Tibial nerve (tissue), 4 donors: ENCODE data around the gene ABCC10. TPM values are rescaled to one million over a fixed set of nuclear protein-coding genes. Genes with fewer than 3 reads are reported as not detected.

Experiments used
- DNase-seq, 2 donors: peaks; one replicate each; pipeline ENCODE4 v3.0.0-alpha.2; 2019; ENCODE audit warnings: low spot score in 2 of 2
- H3K27ac ChIP-seq, 4 donors: fragments of 200-600 bp; sonication (generic) in 3 of 4; one replicate each; pipeline ENCODE4 v1.5.1; 2017 to 2019; ENCODE audit warnings: mild to moderate bottlenecking in 1 of 4
- H3K27me3 ChIP-seq, 2 donors: fragments of 200-600 bp; sonication (generic) in 1 of 2; one replicate each; pipeline versions ENCODE4 v1.5.1 to v1.6.0; 2017 to 2019
- H3K36me3 ChIP-seq, 3 donors: fragments of 200-600 bp; sonication (generic); one replicate each; pipeline ENCODE4 v1.5.1; 2018 to 2019
- H3K4me1 ChIP-seq, 4 donors: fragments of 200-600 bp; sonication (generic) in 3 of 4; one replicate each; pipeline ENCODE4 v1.5.1; 2017 to 2019
- H3K4me3 ChIP-seq, 4 donors: fragments of 200-600 bp; sonication (generic) in 3 of 4; one replicate each; pipeline ENCODE4 v1.5.1; 2017 to 2019; ENCODE audit warnings: mild to moderate bottlenecking in 1 of 4, moderate library complexity in 1 of 4
- H3K9me3 ChIP-seq, 4 donors: fragments of 200-600 bp; sonication (generic) in 3 of 4; one replicate each; pipeline ENCODE4 v1.5.1; 2017 to 2019
- EP300 ChIP-seq, 2 donors: sonication (generic); formaldehyde crosslinking; IDR thresholded peaks; one replicate each; pipeline ENCODE4 v1.6.1; 2017; ENCODE audit warnings: antibody characterized with exemption in 2 of 2, mild to moderate bottlenecking in 1 of 2
- POLR2A ChIP-seq, 2 donors: fragments of 450-650 bp; IDR thresholded peaks; one replicate each; pipeline ENCODE4 v1.6.1; 2017; ENCODE audit warnings: antibody characterized with exemption in 2 of 2, mild to moderate bottlenecking in 2 of 2, moderate library complexity in 2 of 2
- WGBS, 2 donors: methylation state at CpG; one replicate each; pipeline ENCODE4 v1.1.5; 2018; 5-methylcytosine and 5-hydroxymethylcytosine counted together
- total RNA-seq, 4 donors: library from RNA; depleted of rRNA; stranded (reverse); fragments of >200 nt; gene quantifications; one replicate each; pipeline ENCODE4 v1.1.0, GENCODE V29; 2016
- TF ChIP-seq, protein P1 (sequence below), 5 experiments: fragments of 200-600 bp in 3 of 5; fragments of 450-650 bp in 2 of 5; sonication (generic) in 3 of 5; IDR thresholded peaks; one replicate each; pipeline ENCODE4 v1.5.1; 2016 to 2019; ENCODE audit warnings: antibody characterized with exemption in 5 of 5, mild to moderate bottlenecking in 3 of 5, moderate library complexity in 2 of 5

ABCC10 gene
- total RNA-seq, 4 donors from 2014 or later = 14.9 to 35.9 (median 27.1) TPM

DNA sequence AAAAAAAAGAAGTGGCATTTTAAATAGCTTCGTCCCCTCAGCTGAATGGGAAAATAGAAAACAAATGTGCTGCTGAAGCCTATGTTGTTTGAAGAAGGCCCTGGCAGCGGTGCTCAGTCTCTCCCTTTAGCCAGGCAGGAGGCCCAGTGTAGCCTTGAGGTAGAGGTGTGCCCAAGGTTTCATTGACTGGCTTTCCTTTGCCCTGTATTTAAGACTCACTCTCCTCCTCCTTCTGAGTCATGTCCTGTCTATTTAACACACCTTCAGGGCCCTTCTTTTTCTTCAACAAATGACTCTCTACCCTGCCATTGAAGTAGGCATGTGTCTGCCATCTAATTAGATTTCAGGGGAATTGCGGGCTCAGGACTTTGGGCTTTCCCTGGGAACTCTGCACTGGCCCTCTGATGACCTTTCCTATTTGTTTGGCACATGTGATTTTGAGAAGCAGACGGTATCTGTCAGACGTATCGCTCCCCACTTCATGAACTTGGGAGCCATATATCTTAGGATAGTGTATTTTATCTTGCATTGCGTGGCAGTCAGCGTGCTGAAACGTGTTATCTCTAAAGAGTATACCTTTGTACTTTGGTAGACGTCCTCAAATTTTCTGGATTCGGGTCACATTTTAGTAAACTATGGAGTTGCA lies 54.4 kb downstream of the ABCC10 start:
- H3K4me3 ChIP-seq = no peak overlapping the region
- H3K36me3 ChIP-seq = peaks cover 0 to 16% (median 0%) of the 10 kb centered on the region in 3 donors
- TF ChIP-seq, protein P1, sequence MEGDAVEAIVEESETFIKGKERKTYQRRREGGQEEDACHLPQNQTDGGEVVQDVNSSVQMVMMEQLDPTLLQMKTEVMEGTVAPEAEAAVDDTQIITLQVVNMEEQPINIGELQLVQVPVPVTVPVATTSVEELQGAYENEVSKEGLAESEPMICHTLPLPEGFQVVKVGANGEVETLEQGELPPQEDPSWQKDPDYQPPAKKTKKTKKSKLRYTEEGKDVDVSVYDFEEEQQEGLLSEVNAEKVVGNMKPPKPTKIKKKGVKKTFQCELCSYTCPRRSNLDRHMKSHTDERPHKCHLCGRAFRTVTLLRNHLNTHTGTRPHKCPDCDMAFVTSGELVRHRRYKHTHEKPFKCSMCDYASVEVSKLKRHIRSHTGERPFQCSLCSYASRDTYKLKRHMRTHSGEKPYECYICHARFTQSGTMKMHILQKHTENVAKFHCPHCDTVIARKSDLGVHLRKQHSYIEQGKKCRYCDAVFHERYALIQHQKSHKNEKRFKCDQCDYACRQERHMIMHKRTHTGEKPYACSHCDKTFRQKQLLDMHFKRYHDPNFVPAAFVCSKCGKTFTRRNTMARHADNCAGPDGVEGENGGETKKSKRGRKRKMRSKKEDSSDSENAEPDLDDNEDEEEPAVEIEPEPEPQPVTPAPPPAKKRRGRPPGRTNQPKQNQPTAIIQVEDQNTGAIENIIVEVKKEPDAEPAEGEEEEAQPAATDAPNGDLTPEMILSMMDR (IDR thresholded peaks at IDR 0.05) = no peak
- TF ChIP-seq EP300 (IDR thresholded peaks at IDR 0.05) (no peak), POLR2A (IDR thresholded peaks at IDR 0.05) (no peak)
- DNase-seq = no peak
- no peaks in the 10 kb centered on the region for H3K9me3 ChIP-seq
- H3K4me1 ChIP-seq = peaks cover 0 to 47% (median 12%) of the 10 kb centered on the region in 4 donors
- no peaks in the 10 kb centered on the region for H3K27me3 ChIP-seq
- 88% methylated on average over 11 of the region's 11 CpGs for WGBS, 2 donors
- H3K27ac ChIP-seq = no peak overlapping the region

DNA sequence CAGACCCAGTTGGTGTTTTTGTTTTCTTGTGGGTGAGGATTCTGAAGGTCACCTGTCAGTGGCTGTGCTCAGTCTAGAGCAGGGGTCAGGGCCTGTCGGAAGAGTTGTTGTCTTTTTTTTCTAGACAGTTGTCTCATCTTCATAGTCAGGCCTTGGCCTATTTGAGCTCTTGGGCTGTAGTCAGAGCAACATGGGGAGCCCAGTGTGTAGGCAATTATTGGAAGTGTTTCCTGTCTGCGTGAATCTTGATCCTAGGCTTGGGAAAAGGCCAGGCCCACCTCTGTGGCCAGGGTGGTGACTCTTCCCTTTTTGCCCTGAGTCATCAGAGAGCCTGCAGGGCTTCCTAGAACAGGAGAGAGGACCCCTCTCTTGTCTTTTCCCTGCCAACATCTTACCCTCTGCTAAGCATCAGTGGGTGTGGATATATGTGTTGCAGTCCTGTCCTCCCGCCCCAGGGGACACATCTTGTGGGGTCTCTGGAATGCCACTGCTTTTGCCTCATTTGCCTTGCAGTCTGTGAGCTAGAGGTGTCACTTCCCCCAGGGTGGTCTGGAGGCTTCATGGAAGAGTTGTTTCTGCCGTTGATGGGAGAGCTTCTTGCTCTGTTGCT lies 61.4 kb downstream of the ABCC10 start:
- H3K4me3 ChIP-seq = no peak overlapping the region
- peak overlapping the region in 3 of 4 donors; percentile 53 to 86 (median 61) for H3K27ac ChIP-seq
- DNase-seq = no peak
- H3K9me3 ChIP-seq = no peaks in the 10 kb centered on the region
- TF ChIP-seq POLR2A (IDR thresholded peaks at IDR 0.05) = no peak
- TF ChIP-seq, protein P1 (IDR thresholded peaks at IDR 0.05) = no peak
- TF ChIP-seq EP300 (IDR thresholded peaks at IDR 0.05) = no peak
- H3K36me3 ChIP-seq = peaks cover 0 to 6% (median 0%) of the 10 kb centered on the region in 3 donors
- peaks cover 0 to 23% (median 14%) of the 10 kb centered on the region in 4 donors for H3K4me1 ChIP-seq
- no peaks in the 10 kb centered on the region for H3K27me3 ChIP-seq
- 41 to 45% methylated on average over 4 of the region's 4 CpGs for WGBS, 2 donors

DNA sequence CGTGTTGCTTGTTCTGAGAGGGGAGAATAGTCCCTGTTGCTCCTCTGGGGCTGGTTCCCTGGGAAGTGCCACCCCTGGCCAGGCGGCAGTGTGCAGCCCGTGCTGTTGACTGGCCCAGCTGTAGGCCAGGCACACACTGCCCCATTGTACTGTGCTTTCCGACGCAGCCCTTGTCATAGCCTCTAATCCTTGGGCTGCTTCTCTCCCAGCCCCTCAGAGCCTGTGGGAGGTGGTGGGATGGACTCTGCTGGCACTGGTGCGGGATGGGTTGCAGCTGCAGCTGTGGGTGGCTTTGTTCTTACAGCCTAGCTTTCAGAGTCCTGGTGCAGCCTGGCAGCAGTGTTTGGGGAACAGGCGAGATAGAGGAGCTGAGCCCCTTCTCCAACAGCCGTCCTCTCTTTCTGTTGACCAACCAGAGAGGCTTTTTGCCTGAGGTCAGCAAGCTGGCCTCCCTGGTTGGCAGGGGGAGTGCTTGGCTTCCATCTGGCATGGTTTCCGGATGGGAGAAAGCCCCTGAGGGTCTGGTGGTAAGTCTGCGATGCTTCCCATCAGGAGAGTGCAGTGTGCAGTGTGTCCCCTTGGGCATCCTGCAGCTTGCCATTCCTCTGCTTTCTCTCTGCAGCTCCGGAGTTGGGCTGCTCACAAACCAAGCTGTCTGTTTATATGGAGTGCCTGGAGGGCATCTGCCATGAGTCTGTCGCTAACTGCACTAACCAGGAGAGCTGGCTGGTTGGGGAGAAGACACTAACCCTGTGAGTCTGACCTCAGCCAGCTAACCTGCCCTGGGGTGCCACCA lies 62.1 kb downstream of the ABCC10 start:
- no peak for DNase-seq
- no peaks in the 10 kb centered on the region for H3K9me3 ChIP-seq
- WGBS, 2 donors = 46 to 47% methylated on average over 8 to 10 of the region's 12 CpGs
- peaks cover 0 to 6% (median 0%) of the 10 kb centered on the region in 3 donors for H3K36me3 ChIP-seq
- no peak overlapping the region for H3K4me3 ChIP-seq
- peaks cover 0 to 23% (median 14%) of the 10 kb centered on the region in 4 donors for H3K4me1 ChIP-seq
- TF ChIP-seq POLR2A (IDR thresholded peaks at IDR 0.05) (peak in 1 of 2 donors; percentile 43), EP300 (IDR thresholded peaks at IDR 0.05) (peak in 1 of 2 donors; percentile 76)
- TF ChIP-seq, protein P1 (IDR thresholded peaks at IDR 0.05) = no peak
- H3K27me3 ChIP-seq = no peaks in the 10 kb centered on the region
- H3K27ac ChIP-seq = peak overlapping the region in 3 of 4 donors; percentile 53 to 86 (median 61)

DNA sequence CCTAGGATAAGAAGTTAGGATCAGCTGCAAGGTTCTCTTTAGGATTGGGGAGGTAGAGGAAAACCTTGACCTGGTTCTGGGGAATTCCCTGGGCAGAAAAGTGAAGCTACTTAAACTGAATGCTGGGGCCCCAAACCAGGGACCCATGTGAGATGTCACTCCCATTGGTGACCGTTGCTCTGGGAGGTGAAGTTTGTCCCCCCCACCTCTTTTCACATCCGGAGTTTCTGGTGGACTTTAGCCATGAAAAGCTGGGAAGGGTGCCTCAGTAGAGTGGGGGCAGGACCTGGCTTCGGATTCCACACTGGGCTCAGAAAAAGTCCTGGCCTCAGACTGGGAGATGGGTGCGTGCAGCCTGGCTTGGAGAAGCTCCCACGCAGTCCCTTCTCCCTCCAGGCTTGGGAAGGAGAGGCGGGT lies 63.2 kb downstream of the ABCC10 start:
- no peak overlapping the region for H3K4me3 ChIP-seq
- H3K27ac ChIP-seq = peak overlapping the region in 1 of 4 donors; percentile 61
- no peak for TF ChIP-seq EP300 (IDR thresholded peaks at IDR 0.05)
- H3K36me3 ChIP-seq = no peaks in the 10 kb centered on the region
- WGBS, 2 donors = 40 to 50% methylated on average over 5 to 6 of the region's 6 CpGs
- peaks cover 0 to 32% (median 13%) of the 10 kb centered on the region in 4 donors for H3K4me1 ChIP-seq
- H3K27me3 ChIP-seq = no peaks in the 10 kb centered on the region
- H3K9me3 ChIP-seq = no peaks in the 10 kb centered on the region
- no peak for DNase-seq

DNA sequence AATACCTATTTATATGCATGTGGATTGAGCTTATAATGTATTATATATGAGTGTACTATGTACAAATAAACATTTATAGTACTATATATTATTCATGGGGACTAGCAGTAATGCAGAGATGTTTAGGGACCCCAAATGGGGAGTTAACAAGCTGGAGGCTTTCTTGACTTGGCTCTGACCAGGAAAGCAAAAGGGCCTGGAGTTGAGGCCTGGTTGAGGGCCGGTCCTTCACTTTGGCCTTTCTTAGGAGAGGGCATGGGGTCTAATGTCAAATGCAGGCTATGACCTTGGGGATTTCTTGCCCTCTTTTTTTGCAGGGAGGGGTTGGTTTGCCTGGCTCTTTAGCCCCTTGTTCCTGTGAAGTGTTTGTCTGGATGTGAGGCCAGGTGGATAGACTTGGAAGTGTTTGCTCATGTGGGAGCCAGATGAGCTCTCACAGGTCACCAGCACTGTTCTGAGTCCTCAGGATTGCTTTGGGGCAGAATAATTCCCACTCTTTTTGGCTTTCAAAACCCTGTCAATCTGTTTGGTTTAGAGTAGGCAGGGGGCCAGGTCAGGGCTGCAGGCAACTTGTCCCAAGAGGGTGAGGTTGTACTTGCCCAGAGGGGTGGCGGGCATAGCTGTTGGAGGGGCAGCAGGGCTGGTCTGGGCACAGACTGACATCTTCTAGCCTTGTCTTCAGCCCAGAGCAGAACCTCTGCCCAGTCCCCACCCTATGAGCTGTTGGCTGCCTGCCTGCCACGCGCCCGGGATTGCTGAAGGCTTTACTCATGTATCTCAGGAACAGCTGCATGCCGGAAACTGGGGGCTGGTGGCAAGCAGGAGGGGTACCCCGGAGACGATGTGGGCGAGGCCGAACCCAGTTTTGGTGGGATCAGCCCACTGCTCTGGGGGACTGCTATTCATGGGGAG lies 64.7 kb downstream of the ABCC10 start:
- no peak overlapping the region for H3K4me3 ChIP-seq
- no peaks in the 10 kb centered on the region for H3K9me3 ChIP-seq
- peak overlapping the region in 3 of 4 donors; percentile 13 to 84 (median 63) for H3K27ac ChIP-seq
- TF ChIP-seq POLR2A (IDR thresholded peaks at IDR 0.05) (no peak), EP300 (IDR thresholded peaks at IDR 0.05) (peak in 1 of 2 donors; percentile 53)
- TF ChIP-seq, protein P1 (IDR thresholded peaks at IDR 0.05) = no peak
- no peaks in the 10 kb centered on the region for H3K27me3 ChIP-seq
- 11 to 22% methylated on average over 3 to 10 of the region's 10 CpGs for WGBS, 2 donors
- DNase-seq = peak; percentile 80 to 82
- no peaks in the 10 kb centered on the region for H3K36me3 ChIP-seq
- H3K4me1 ChIP-seq = peaks cover 0 to 44% (median 21%) of the 10 kb centered on the region in 4 donors
